Neural crest cell (in vitro differentiated cells): ENCODE measurements around the gene DNTTIP2. TPM values are rescaled to one million over a fixed set of nuclear protein-coding genes. Genes with fewer than 3 reads are reported as not detected.

Source experiments
- DNase-seq: peaks from one replicate; pipeline ENCODE4 v3.0.0; 2021; ENCODE audit warnings: low read depth, mixed read lengths, low spot score
- H3K27ac Mint-ChIP-seq: one replicate; pipeline ENCODE4 v1.8.0; 2021; ENCODE audit warnings: mild to moderate bottlenecking, mixed read lengths; ENCODE audit not compliant: unreplicated experiment
- H3K27me3 Mint-ChIP-seq: 2 replicates; pipeline ENCODE4 v1.8.0; 2021; ENCODE audit warnings: low read depth, mild to moderate bottlenecking, mixed read lengths
- H3K36me3 Mint-ChIP-seq: 2 replicates; pipeline ENCODE4 v1.8.0; 2021; ENCODE audit warnings: low read depth, mild to moderate bottlenecking, mixed read lengths
- H3K4me1 Mint-ChIP-seq: 2 replicates; pipeline ENCODE4 v1.8.0; 2021; ENCODE audit warnings: mixed read lengths
- H3K4me3 Mint-ChIP-seq: one replicate; pipeline ENCODE4 v1.8.0; 2021; ENCODE audit warnings: mild to moderate bottlenecking, mixed read lengths
- H3K9me3 Mint-ChIP-seq: 2 replicates; pipeline ENCODE4 v1.8.0; 2021; ENCODE audit warnings: mixed read lengths
- total RNA-seq: library from RNA; stranded (reverse); gene quantifications from 2 replicates; pipeline ENCODE4 v1.2.1, GENCODE V29; 2021
- TF ChIP-seq, protein P1 (sequence below): fragments of 200-600 bp; sonication (generic); conservative IDR thresholded peaks from 2 replicates; pipeline ENCODE4 v1.5.0; 2021; ENCODE audit warnings: antibody characterized with exemption, mild to moderate bottlenecking

DNTTIP2 gene
- total RNA-seq, 1 donor from 2014 or later: 65.0 TPM

DNA sequence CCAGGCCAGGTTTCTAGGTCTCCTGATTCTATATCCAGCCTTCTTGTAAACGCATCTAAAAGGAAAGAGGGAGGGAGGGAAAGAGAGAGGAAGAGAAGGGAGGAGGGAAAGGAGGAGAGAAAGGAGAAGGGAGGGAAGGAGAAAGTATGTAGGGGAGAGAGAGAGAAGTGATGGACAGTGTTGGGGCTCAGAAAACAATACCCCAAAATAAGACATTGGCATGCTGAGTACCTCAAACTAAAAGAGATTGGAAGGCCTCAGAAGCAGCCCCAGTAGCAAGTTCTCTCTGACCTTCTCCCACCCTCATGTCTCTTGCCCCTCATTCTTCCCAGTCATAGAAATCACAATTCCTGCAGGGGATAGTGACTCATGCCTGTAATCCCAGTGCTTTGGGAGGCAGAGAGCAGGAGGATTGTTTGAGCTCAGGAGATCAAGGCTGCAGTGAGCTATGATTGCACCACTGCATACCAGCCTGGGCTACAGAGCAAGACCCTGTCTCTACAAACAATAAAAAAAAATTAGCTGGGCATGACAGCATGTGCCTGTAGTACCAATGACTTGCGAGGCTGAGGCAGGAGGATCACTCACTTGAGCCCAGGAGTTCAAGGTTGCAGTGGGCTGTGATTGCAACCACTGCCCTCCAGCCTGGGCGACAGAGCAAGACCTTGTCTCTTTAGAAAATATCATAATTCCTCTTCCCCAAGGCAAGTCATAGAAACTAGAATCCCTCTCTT, 51.2 kb downstream of the DNTTIP2 start:
- H3K9me3 Mint-ChIP-seq: peaks cover 15% of the 10 kb centered on the region
- no peaks in the 10 kb centered on the region for H3K27me3 Mint-ChIP-seq
- no peak for DNase-seq
- no peak overlapping the region for H3K27ac Mint-ChIP-seq
- TF ChIP-seq, protein P1, sequence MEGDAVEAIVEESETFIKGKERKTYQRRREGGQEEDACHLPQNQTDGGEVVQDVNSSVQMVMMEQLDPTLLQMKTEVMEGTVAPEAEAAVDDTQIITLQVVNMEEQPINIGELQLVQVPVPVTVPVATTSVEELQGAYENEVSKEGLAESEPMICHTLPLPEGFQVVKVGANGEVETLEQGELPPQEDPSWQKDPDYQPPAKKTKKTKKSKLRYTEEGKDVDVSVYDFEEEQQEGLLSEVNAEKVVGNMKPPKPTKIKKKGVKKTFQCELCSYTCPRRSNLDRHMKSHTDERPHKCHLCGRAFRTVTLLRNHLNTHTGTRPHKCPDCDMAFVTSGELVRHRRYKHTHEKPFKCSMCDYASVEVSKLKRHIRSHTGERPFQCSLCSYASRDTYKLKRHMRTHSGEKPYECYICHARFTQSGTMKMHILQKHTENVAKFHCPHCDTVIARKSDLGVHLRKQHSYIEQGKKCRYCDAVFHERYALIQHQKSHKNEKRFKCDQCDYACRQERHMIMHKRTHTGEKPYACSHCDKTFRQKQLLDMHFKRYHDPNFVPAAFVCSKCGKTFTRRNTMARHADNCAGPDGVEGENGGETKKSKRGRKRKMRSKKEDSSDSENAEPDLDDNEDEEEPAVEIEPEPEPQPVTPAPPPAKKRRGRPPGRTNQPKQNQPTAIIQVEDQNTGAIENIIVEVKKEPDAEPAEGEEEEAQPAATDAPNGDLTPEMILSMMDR: no peak
- peaks cover 10% of the 10 kb centered on the region for H3K4me1 Mint-ChIP-seq
- H3K36me3 Mint-ChIP-seq: peaks cover 23% of the 10 kb centered on the region
- no peak overlapping the region for H3K4me3 Mint-ChIP-seq

DNA sequence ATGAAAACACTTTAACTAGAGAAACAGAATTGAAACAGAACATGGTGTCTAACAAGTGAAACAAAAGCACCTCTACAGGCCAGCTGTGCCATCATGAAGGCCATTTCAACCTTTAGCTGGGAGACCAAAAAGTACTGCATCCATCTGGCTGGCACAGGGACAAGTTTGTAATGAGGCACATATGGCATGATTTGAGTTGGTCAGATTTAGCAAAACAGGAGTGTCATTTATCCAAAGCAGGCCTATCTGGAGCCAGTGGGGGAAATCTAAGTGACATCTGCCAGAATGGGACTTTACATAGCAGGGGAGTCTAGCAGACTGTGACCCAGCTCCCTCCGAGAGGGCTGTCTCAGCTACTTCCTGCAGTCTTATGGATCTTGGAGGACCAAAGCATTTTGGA, 51.9 kb downstream of the DNTTIP2 start:
- Mint-ChIP-seq H3K36me3 (peaks cover 21% of the 10 kb centered on the region), H3K27ac (no peak overlapping the region), H3K9me3 (peaks cover 14% of the 10 kb centered on the region), H3K27me3 (no peaks in the 10 kb centered on the region), H3K4me3 (no peak overlapping the region), H3K4me1 (peaks cover 10% of the 10 kb centered on the region)
- TF ChIP-seq, protein P1: no peak
- no peak for DNase-seq

- TF ChIP-seq, protein P1: no peak
- Mint-ChIP-seq H3K36me3 (peaks cover 5% of the 10 kb centered on the region), H3K4me1 (peaks cover 23% of the 10 kb centered on the region), H3K4me3 (no peak overlapping the region), H3K27me3 (no peaks in the 10 kb centered on the region), H3K9me3 (peaks cover 2% of the 10 kb centered on the region), H3K27ac (no peak overlapping the region)
- no peak for DNase-seq
Observed at GRCh38 chr1:93824834-93825233, 54.2 kb downstream of the DNTTIP2 start.

DNA sequence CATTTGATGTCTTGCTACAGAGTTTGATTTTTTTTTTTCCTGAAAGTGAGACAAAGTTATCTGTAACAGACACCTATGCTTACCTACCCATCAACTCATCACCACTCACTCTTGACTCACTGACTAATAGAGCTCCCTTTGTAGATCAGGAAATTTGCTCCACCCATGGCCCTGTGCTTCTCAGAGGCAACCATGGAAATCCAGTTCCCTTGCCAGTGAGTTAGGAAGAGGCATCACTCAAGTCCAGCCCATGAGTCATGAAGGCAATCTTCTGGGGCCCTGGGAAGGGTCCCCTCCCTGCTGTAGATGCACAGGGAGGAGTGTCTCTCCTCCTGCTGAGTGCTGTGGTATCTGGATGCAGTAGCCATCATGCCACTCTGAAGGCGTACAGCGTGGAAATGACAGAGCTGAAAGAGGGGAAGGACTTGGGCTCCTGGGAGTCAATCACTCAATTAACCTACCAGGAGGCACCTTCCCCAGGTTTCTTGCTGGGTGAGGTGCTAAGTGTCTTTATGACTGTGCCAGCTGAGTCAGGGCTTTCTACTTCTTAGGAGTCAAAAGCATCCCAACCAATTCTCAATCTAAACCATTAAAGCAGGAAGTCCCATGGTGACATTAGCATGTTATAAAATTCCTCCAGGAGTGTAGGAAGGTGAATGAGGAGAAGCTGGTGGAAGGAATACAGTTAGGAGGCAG, 56.1 kb downstream of the DNTTIP2 start:
- Mint-ChIP-seq H3K36me3 (peaks cover 2% of the 10 kb centered on the region), H3K9me3 (peaks cover 2% of the 10 kb centered on the region), H3K27me3 (no peaks in the 10 kb centered on the region), H3K27ac (no peak overlapping the region), H3K4me1 (peaks cover 25% of the 10 kb centered on the region), H3K4me3 (no peak overlapping the region)
- DNase-seq: no peak
- TF ChIP-seq, protein P1: no peak

GRCh38 chr1:93821423-93822144, 57.4 kb downstream of the DNTTIP2 start:
- H3K27me3 Mint-ChIP-seq: no peaks in the 10 kb centered on the region
- peaks cover 38% of the 10 kb centered on the region for H3K4me1 Mint-ChIP-seq
- no peak for DNase-seq
- H3K36me3 Mint-ChIP-seq: peaks cover under 1% of the 10 kb centered on the region
- TF ChIP-seq, protein P1: no peak
- no peak overlapping the region for H3K27ac Mint-ChIP-seq
- peaks cover 2% of the 10 kb centered on the region for H3K9me3 Mint-ChIP-seq
- no peak overlapping the region for H3K4me3 Mint-ChIP-seq
